Upper lobe of left lung (tissue), 4 donors: ENCODE results near the gene ZFP42.

Experiments
- POLR2A ChIP-seq, 4 donors: fragments of 450-650 bp; IDR thresholded peaks; one replicate each; pipeline ENCODE4 v1.5.1; 2016 to 2017; ENCODE audit warnings: antibody characterized with exemption in 4 of 4, mild to moderate bottlenecking in 2 of 4
- POLR2AphosphoS5 ChIP-seq, 2 donors: sonication (generic); formaldehyde crosslinking; IDR thresholded peaks; one replicate each; pipeline ENCODE4 v1.5.1; 2017; ENCODE audit warnings: antibody characterized with exemption in 2 of 2

DNA sequence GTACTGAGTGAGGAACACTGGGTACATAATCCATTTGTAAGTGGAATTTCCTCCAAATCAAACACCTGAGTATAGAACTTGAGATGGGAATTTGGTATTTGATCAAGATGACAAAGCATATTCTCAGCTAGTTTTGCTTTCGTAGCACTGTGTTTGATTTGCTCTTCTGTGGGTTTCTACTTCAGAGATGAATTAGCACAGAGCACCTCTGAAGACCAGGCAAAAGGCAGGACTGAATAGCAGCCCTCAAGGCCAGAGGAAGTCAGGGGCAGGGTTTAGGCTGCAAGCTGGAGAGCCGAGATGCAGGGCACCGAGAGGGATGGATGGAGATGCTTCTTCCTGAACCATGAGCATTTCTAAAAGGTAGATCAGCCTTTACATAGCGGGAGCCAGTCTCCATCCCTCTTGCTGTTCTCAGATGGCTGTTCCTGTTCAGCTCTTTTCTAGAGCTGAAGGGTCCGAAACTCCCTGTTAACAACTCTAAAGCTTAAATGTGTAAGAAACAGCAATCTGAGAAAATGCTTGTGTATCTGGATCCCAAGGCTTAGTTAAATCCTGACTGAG, 10.8 kb downstream of the ZFP42 start:
- TF ChIP-seq POLR2A (IDR thresholded peaks at IDR 0.05), result no peak
- TF ChIP-seq POLR2AphosphoS5 (IDR thresholded peaks at IDR 0.05), result no peak
